Kidney epithelial cell (primary cell): ENCODE results near the gene ZC3H13. TPM values are rescaled to one million over a fixed set of nuclear protein-coding genes. Genes with fewer than 3 reads are reported as not detected.
"Not testable (repeated sequence)": the region's sequence is repeated elsewhere in the genome, so short reads cannot be mapped to it uniquely, and the experiment has no call there.

Experiments
- DNase-seq: peaks from one replicate; pipeline ENCODE4 v3.0.0-alpha.2; 2010; ENCODE audit warnings: low read depth
- H3K27me3 ChIP-seq: 2 replicates; pipeline ENCODE4 v1.6.0; 2011; ENCODE audit warnings: low read length; ENCODE audit not compliant: control insufficient read depth, insufficient read depth
- H3K36me3 ChIP-seq: 2 replicates; pipeline ENCODE4 v1.5.1; 2011; ENCODE audit warnings: low read length; ENCODE audit not compliant: control insufficient read depth, insufficient read depth
- H3K4me3 ChIP-seq: 2 replicates; pipeline ENCODE4 v1.5.1; 2011; ENCODE audit warnings: low read depth, mild to moderate bottlenecking, control low read depth, low read length
- total RNA-seq: library from RNA; depleted of rRNA; stranded (reverse); fragments of >200 nt; gene quantifications from 2 replicates; pipeline ENCODE4 v1.2.3, GENCODE V29; 2015
- TF ChIP-seq, protein P1 (sequence below): IDR thresholded peaks from 2 replicates; pipeline ENCODE4 v1.5.1; 2011; ENCODE audit warnings: mild to moderate bottlenecking, moderate library complexity, low read length, control low read depth, inconsistent platforms; ENCODE audit not compliant: insufficient read depth, poor library complexity, severe bottlenecking

Gene ZC3H13
- total RNA-seq, 1 donor from 2014 or later: 19.0 TPM

DNA sequence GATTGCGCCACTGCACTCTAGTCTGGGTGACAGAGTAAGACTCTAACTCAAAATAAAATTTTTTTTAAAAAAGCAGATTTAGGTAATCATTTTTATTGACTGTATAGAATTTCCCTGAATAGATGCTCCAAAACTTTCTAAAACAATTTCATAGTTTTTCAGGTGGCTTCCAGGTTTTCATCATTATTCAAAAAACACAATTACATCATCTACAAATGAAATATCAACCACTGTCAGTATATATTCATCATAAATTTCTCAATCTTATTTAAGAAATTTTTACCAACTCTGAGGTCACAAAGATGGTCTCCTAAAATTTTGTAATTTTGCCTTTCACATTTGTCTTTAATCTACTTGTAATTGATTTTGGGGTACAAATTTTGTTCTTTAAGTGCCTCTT is 48.1 kb downstream of the ZC3H13 start:
- no peak overlapping the region for H3K4me3 ChIP-seq
- no peaks in the 10 kb centered on the region for H3K27me3 ChIP-seq
- TF ChIP-seq, protein P1, sequence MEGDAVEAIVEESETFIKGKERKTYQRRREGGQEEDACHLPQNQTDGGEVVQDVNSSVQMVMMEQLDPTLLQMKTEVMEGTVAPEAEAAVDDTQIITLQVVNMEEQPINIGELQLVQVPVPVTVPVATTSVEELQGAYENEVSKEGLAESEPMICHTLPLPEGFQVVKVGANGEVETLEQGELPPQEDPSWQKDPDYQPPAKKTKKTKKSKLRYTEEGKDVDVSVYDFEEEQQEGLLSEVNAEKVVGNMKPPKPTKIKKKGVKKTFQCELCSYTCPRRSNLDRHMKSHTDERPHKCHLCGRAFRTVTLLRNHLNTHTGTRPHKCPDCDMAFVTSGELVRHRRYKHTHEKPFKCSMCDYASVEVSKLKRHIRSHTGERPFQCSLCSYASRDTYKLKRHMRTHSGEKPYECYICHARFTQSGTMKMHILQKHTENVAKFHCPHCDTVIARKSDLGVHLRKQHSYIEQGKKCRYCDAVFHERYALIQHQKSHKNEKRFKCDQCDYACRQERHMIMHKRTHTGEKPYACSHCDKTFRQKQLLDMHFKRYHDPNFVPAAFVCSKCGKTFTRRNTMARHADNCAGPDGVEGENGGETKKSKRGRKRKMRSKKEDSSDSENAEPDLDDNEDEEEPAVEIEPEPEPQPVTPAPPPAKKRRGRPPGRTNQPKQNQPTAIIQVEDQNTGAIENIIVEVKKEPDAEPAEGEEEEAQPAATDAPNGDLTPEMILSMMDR: no peak
- H3K36me3 ChIP-seq: no peaks in the 10 kb centered on the region
- no peak for DNase-seq

DNA sequence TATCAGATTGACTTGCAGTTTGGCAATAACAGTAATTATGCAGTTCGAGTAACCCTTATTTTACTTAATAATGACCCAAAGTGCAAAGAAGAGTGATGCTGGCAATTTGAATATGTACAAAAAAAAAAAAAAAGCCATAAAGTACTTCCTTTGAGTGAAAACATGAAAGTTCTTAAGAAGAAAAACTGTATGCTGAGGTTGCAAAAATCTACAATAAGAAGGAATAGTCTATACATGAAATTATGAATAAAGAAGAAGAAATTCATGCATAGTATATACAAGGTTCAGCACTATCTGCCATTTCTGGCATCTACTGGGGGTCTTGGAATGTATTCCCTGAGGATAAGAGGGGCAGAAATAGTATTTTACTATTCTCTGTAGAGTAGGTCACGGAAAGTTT is 55.9 kb downstream of the ZC3H13 start:
- DNase-seq: no peak
- Histone ChIP-seq H3K4me3 (no peak overlapping the region), H3K27me3 (no peaks in the 10 kb centered on the region), H3K36me3 (no peaks in the 10 kb centered on the region)
- TF ChIP-seq, protein P1: no peak

DNA sequence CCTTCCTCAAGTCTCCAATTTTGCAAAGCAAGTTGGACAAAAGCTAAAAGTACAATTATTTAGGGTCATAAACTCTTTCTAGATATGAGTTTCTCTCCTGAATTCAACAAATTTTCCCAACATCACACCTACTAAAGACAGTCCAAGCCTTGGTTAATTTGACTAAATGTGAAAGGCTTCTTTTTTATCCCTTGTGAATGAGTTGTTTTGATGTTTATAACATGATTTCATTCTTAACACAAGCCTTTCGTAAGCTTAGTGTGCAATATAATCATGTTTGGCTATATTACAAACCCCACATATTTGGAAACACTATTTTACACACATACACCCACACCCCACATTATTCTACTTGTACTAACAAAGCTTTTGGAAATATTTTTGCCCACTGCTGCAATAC is 57.3 kb downstream of the ZC3H13 start:
- H3K36me3 ChIP-seq: no peaks in the 10 kb centered on the region
- H3K27me3 ChIP-seq: no peaks in the 10 kb centered on the region
- H3K4me3 ChIP-seq: no peak overlapping the region
- DNase-seq: no peak
- TF ChIP-seq, protein P1: no peak

DNA sequence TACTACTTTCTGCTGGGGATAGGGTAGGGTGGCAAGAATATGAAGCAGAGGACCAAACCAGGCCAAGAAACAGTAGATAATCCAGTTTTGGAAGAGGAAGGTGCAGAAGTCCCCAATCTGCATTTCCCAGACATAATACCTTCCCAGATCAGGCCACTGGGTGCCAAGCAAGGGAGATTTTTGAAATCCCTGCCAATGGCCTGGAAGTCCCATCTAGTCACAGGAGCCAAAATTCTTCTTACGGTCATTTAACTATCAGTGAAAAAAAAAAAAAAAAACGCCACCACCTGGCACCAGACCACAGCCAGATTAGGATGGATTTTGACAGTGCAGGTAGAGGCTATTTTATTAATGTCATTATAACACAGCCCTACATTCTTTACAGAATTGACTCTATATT is 57.8 kb downstream of the ZC3H13 start:
- no peak for DNase-seq
- TF ChIP-seq, protein P1: no peak
- no peak overlapping the region for H3K4me3 ChIP-seq
- no peaks in the 10 kb centered on the region for H3K27me3 ChIP-seq
- no peaks in the 10 kb centered on the region for H3K36me3 ChIP-seq

DNA sequence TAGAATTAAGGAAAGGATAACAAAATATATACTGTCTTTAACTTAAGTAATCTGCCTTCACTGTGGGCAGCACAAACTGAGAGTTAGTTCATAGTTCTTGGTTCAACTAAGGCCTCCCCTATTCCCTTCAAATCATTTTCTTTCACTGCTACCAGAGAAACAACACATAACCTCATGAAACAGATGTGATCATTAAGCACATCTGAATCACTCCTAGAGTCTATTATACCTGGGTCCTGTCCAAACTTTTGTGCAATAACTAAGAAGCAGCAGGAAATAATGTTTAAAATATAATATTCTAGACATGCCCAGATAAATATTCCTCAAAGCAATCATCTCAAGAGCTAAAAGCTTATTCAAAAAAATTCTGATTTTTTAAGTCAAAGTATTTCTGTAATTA is 62.9 kb downstream of the ZC3H13 start:
- TF ChIP-seq, protein P1: no peak
- Histone ChIP-seq H3K27me3 (no peaks in the 10 kb centered on the region), H3K4me3 (no peak overlapping the region), H3K36me3 (peaks cover 4% of the 10 kb centered on the region)
- DNase-seq: no peak

DNA sequence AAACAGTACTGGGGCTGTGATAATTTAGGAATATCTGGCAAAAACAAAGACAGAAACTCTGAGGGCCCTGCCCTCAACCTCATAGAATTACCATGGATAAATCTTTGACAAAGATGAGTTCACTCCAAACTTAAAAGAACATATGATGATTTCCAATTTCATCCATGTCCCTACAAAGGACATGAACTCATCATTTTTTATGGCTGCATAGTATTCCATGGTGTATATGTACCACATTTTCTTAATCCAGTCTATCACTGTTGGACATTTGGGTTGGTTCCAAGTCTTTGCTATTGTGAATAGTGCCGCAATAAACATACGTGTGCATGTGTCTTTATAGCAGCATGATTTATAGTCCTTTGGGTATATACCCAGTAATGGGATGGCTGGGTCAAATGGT is 71.4 kb downstream of the ZC3H13 start:
- H3K27me3 ChIP-seq, H3K36me3 ChIP-seq, H3K4me3 ChIP-seq, DNase-seq: not testable (repeated sequence)

DNA sequence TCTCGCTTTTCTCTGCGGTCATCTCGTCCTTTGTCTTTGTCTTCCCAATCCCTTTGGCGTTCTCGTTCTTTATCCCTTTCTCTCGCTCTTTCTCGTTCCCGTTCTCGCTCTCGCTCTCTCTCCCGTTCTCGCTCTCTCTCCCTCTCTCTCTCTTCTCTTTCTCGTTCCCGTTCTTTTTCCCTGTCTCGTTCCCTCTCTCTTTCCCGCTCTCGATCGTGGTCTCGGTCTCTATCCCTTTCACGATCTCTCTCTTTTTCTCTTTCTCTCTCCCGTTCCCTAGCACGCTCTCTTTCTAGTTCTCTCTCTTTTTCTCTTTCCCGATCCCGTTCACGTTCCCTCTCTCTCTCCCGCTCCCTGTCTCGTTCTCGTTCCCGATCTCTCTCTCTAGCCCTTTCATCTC is 77.2 kb downstream of the ZC3H13 start:
- no peak for DNase-seq
- no peaks in the 10 kb centered on the region for H3K36me3 ChIP-seq
- TF ChIP-seq, protein P1: no peak

More for the DNA sequence above, 77.2 kb downstream of the ZC3H13 start:
- Histone ChIP-seq H3K4me3 (no peak overlapping the region), H3K27me3 (no peaks in the 10 kb centered on the region)
